Keratinocyte (primary cell): ENCODE data around the gene NDUFB1. TPM values are rescaled to one million over a fixed set of nuclear protein-coding genes. Genes with fewer than 3 reads are reported as not detected.

Experiments used
- DNase-seq: peaks from one replicate; pipeline ENCODE4 v3.0.0-alpha.2; 2011; ENCODE audit warnings: low read depth, missing footprints, low spot score
- FAIRE-seq: peaks from 2 replicates; lab custom pipeline; 2011; peaks lifted over from hg19 to GRCh38; lab: Jason Lieb, UNC
- H2AFZ ChIP-seq: 2 replicates; pipeline ENCODE4 v1.6.0; 2012; ENCODE audit warnings: low read length, control low read depth, inconsistent platforms; ENCODE audit not compliant: control insufficient read depth
- H3K27ac ChIP-seq: 2 replicates; pipeline ENCODE4 v1.5.1; 2011; ENCODE audit warnings: low read length; ENCODE audit not compliant: control insufficient read depth, insufficient read depth
- H3K27me3 ChIP-seq: 3 replicates; pipeline ENCODE4 v1.6.0; 2011; ENCODE audit warnings: low read length; ENCODE audit not compliant: control insufficient read depth, insufficient read depth; ENCODE audit errors: extremely low read depth
- H3K36me3 ChIP-seq, 2 experiments: 2 replicates in 1 of 2; 3 replicates in 1 of 2; pipeline ENCODE4 v1.5.1; 2011; ENCODE audit warnings: low read length in 2 of 2, mild to moderate bottlenecking in 1 of 2; ENCODE audit not compliant: control insufficient read depth in 2 of 2, insufficient read depth in 2 of 2; ENCODE audit errors: extremely low read depth in 1 of 2
- H3K4me1 ChIP-seq: 3 replicates; pipeline ENCODE4 v1.5.1; 2011; ENCODE audit warnings: low read length; ENCODE audit not compliant: control insufficient read depth, insufficient read depth; ENCODE audit errors: extremely low read depth
- H3K4me2 ChIP-seq: 3 replicates; pipeline ENCODE4 v1.6.0; 2011; ENCODE audit warnings: low read depth, low read length; ENCODE audit not compliant: control insufficient read depth, insufficient read depth; ENCODE audit errors: extremely low read depth
- H3K4me3 ChIP-seq, 3 experiments: fragments of 200-600 bp in 1 of 3; sonication (generic) in 1 of 3; 2 replicates in 2 of 3; 3 replicates in 1 of 3; pipeline ENCODE4 v1.5.1; 2011 to 2016; ENCODE audit warnings: low read length in 3 of 3, mild to moderate bottlenecking in 3 of 3, control low read depth in 2 of 3, inconsistent platforms in 1 of 3, low read depth in 1 of 3, mixed read lengths in 1 of 3, mixed run types in 1 of 3, moderate library complexity in 1 of 3; ENCODE audit not compliant: control insufficient read depth in 2 of 3, insufficient read depth in 2 of 3; ENCODE audit errors: extremely low read depth in 1 of 3
- H3K79me2 ChIP-seq: 2 replicates; pipeline ENCODE4 v1.6.0; 2012; ENCODE audit warnings: low read length; ENCODE audit not compliant: control insufficient read depth, insufficient read depth
- H3K9ac ChIP-seq: 3 replicates; pipeline ENCODE4 v1.6.0; 2011; ENCODE audit warnings: low read length; ENCODE audit not compliant: control insufficient read depth, insufficient read depth; ENCODE audit errors: extremely low read depth
- H3K9me1 ChIP-seq: 3 replicates; pipeline ENCODE4 v1.6.0; 2011; ENCODE audit warnings: low read length; ENCODE audit not compliant: control insufficient read depth, insufficient read depth; ENCODE audit errors: extremely low read depth
- H3K9me3 ChIP-seq: 2 replicates; pipeline ENCODE4 v1.5.1; 2012; ENCODE audit warnings: low read depth, low read length; ENCODE audit not compliant: control insufficient read depth
- H4K20me1 ChIP-seq: 3 replicates; pipeline ENCODE4 v1.6.0; 2011; ENCODE audit warnings: low read length; ENCODE audit not compliant: control insufficient read depth, insufficient read depth; ENCODE audit errors: extremely low read depth
- EZH2 ChIP-seq: IDR thresholded peaks from one replicate; pipeline ENCODE4 v1.6.1; 2012; ENCODE audit warnings: inconsistent platforms, mild to moderate bottlenecking, low read length, moderate library complexity
- dilution Hi-C: fragments of 300-500 bp; cut with MboI; formaldehyde crosslinking; loops from one replicate; pipeline ENCODE4 v1.7.0; 2020; ENCODE audit warnings: low sequenced_read_pairs; ENCODE audit not compliant: extremely low pct_ligation_motif_present
- polyA plus RNA-seq, 5 experiments: library from polyadenylated mRNA; depleted of rRNA in 3 of 5; stranded (reverse) in 3 of 5; stranded (forward) in 1 of 5; unstranded in 1 of 5; fragments of >200 nt; gene quantifications; 1 replicate in 1 of 5; 2 replicates in 3 of 5; 3 replicates in 1 of 5; pipeline versions ENCODE4 v1.2.1 to v1.2.3, GENCODE V29; 2011 to 2012; ENCODE audit warnings: missing spikeins in 2 of 5, low read depth in 1 of 5, low replicate concordance in 1 of 5
- TF ChIP-seq, protein P1 (sequence below), 3 experiments: IDR thresholded peaks in 1 of 3; conservative IDR thresholded peaks in 1 of 3; optimal IDR thresholded peaks in 1 of 3; 2 replicates in 2 of 3; 3 replicates in 1 of 3; pipeline versions ENCODE3 to v1.5.1; 2011; ENCODE audit warnings: low read length in 3 of 3, mild to moderate bottlenecking in 3 of 3, moderate library complexity in 2 of 3, control low read depth in 1 of 3, inconsistent platforms in 1 of 3; ENCODE audit not compliant: insufficient read depth in 2 of 3; ENCODE audit errors: extremely low read depth in 1 of 3

NDUFB1 gene
- polyA plus RNA-seq, 1 donor (not counting 4 experiments of a cell fraction or from before 2014, with no cell fraction given) = 555 TPM

DNA sequence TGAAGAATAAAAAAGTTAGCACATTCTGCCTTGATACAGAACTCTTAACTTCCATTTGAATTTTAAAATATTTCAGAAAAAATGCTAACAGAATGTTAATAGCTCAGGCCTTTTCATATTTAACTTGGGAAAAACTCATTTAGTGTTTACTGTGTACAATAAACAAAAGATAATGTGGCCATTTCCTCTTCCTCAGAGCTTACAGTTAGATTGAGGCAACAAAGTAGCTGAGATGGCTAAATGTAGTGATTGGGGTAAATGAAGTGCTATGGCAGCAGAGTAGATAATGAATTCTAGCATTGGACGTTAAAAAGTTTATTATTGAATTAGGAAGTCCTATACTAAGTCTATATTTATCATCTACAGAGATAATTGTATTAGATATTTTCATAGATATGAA lies 12.9 kb upstream of the NDUFB1 start:
- Histone ChIP-seq H3K4me1 (no peaks in the 10 kb centered on the region), H3K27ac (no peak overlapping the region), H3K27me3 (no peaks in the 10 kb centered on the region), H3K9me3 (no peaks in the 10 kb centered on the region), H4K20me1 (no peaks in the 10 kb centered on the region), H3K9ac (no peak overlapping the region), H3K9me1 (no peaks in the 10 kb centered on the region), H2AFZ (no peak overlapping the region), H3K4me3 (no peak overlapping the region), H3K4me2 (no peak overlapping the region), H3K79me2 (no peaks in the 10 kb centered on the region), H3K36me3 (peaks cover 0 to 11% of the 10 kb centered on the region in 2 experiments)
- dilution Hi-C loops = no loop called here
- FAIRE-seq (no peak), DNase-seq (no peak)
- TF ChIP-seq, protein P1, sequence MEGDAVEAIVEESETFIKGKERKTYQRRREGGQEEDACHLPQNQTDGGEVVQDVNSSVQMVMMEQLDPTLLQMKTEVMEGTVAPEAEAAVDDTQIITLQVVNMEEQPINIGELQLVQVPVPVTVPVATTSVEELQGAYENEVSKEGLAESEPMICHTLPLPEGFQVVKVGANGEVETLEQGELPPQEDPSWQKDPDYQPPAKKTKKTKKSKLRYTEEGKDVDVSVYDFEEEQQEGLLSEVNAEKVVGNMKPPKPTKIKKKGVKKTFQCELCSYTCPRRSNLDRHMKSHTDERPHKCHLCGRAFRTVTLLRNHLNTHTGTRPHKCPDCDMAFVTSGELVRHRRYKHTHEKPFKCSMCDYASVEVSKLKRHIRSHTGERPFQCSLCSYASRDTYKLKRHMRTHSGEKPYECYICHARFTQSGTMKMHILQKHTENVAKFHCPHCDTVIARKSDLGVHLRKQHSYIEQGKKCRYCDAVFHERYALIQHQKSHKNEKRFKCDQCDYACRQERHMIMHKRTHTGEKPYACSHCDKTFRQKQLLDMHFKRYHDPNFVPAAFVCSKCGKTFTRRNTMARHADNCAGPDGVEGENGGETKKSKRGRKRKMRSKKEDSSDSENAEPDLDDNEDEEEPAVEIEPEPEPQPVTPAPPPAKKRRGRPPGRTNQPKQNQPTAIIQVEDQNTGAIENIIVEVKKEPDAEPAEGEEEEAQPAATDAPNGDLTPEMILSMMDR (optimal IDR thresholded peaks at IDR 0.05 in 1 of 3, IDR thresholded peaks at IDR 0.05 in 1 of 3, conservative IDR thresholded peaks at IDR 0.05 in 1 of 3; ENCODE audit: extremely low read depth in 1 of 3, insufficient read depth in 2 of 3, low read length in 3 of 3) = no peak
- no peak for TF ChIP-seq EZH2

DNA sequence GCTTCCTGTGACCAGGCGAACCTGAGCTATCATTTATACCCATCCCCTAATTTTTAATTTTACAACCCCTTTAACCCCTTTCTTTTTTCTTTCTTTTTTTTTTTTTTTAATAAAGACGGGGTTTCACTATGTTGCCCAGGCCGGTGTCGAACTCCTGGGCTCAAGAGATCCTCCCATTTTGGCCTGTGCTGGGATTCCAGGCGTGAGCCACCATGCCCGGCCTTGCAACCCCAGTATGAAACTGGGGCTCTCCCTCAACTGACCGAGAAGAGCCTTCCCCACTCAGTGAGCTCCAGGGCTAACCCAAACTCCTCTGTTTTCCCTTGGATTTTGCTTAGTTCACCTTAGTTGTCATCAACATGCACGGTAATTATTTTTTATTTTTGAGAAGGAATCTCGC lies 1.3 kb upstream of the NDUFB1 start:
- peak overlapping the region; percentile 77 for H3K4me2 ChIP-seq
- H3K9ac ChIP-seq = peak overlapping the region; percentile 98
- dilution Hi-C loops = no loop called here
- no peak for DNase-seq
- peak overlapping the region; percentile 99 for H2AFZ ChIP-seq
- TF ChIP-seq, protein P1 (optimal IDR thresholded peaks at IDR 0.05 in 1 of 3, IDR thresholded peaks at IDR 0.05 in 1 of 3, conservative IDR thresholded peaks at IDR 0.05 in 1 of 3; ENCODE audit: extremely low read depth in 1 of 3, insufficient read depth in 2 of 3, low read length in 3 of 3) = no peak
- no peak for TF ChIP-seq EZH2
- H3K4me1 ChIP-seq = peaks cover 3% of the 10 kb centered on the region
- H3K27ac ChIP-seq = peak overlapping the region; percentile 80
- H3K79me2 ChIP-seq = peaks cover 45% of the 10 kb centered on the region
- no peaks in the 10 kb centered on the region for H3K9me1 ChIP-seq
- no peaks in the 10 kb centered on the region for H3K27me3 ChIP-seq
- H3K4me3 ChIP-seq = peak overlapping the region; percentile 85 to 97 (median 94)
- H4K20me1 ChIP-seq = no peaks in the 10 kb centered on the region
- peaks cover 4 to 9% of the 10 kb centered on the region in 2 experiments for H3K36me3 ChIP-seq
- FAIRE-seq = no peak
- H3K9me3 ChIP-seq = no peaks in the 10 kb centered on the region
